Testis (tissue), 3 donors: Measurements from ENCODE around the gene MAPRE2. TPM values are rescaled to one million over a fixed set of nuclear protein-coding genes. Genes with fewer than 3 reads are reported as not detected.

ENCODE experiments used
- DNase-seq: peaks from one replicate; pipeline ENCODE4 v3.0.0-alpha.2; 2019
- H3K27ac ChIP-seq, 2 donors: fragments of 200-600 bp; sonication (generic); one replicate each; pipeline ENCODE4 v1.5.1; 2019
- H3K27me3 ChIP-seq: fragments of 200-600 bp; sonication (generic); one replicate; pipeline ENCODE4 v1.5.1; 2019
- H3K36me3 ChIP-seq: fragments of 200-600 bp; sonication (generic); one replicate; pipeline ENCODE4 v1.5.1; 2017; ENCODE audit warnings: low read depth; ENCODE audit errors: missing control alignments
- H3K4me1 ChIP-seq: fragments of 200-600 bp; sonication (generic); one replicate; pipeline ENCODE4 v1.5.1; 2019
- H3K4me3 ChIP-seq, 2 donors: fragments of 200-600 bp; sonication (generic); one replicate each; pipeline ENCODE4 v1.5.1; 2017 to 2019
- H3K9me3 ChIP-seq: fragments of 200-600 bp; sonication (generic); one replicate; pipeline ENCODE4 v1.5.1; 2017
- POLR2A ChIP-seq: fragments of 450-650 bp; IDR thresholded peaks from one replicate; pipeline ENCODE4 v1.6.1; 2017; ENCODE audit warnings: antibody characterized with exemption, mild to moderate bottlenecking, moderate library complexity
- WGBS, 2 donors: methylation state at CpG; one replicate each; pipeline ENCODE4 v1.1.5; 2018; 5-methylcytosine and 5-hydroxymethylcytosine counted together
- intact Hi-C: fragments of 100-400 bp; cut with DNase I; formaldehyde crosslinking; loops from one replicate; pipeline ENCODE4 v1.15.1; 2023; ENCODE audit warnings: low total_unique reads
- polyA plus RNA-seq: library from polyadenylated mRNA; stranded (reverse); fragments of 350-450 nt; fragmentation: Illumina TruSeq; extraction: RNeasy Lipid Tissue Mini Kit (QIAGEN cat#74804); gene quantifications from one replicate; pipeline ENCODE4 v1.2.3, GENCODE V29; 2014; ENCODE audit warnings: low read depth, low replicate concordance; ENCODE audit not compliant: insufficient read depth
- total RNA-seq, 2 donors: library from RNA; depleted of rRNA; stranded (reverse); fragments of >200 nt; gene quantifications; one replicate each; pipeline ENCODE4 v1.2.3, GENCODE V29; 2016
- TF ChIP-seq, protein P1 (sequence below), 3 experiments: fragments of 450-650 bp in 2 of 3; fragments of 200-600 bp in 1 of 3; sonication (generic) in 1 of 3; IDR thresholded peaks; one replicate each; pipeline ENCODE4 v1.5.1; 2016 to 2019; ENCODE audit warnings: antibody characterized with exemption in 3 of 3, mild to moderate bottlenecking in 2 of 3, moderate library complexity in 1 of 3

The MAPRE2 gene
- total and polyA plus RNA-seq, 3 donors from 2014 or later, result 14.8 to 17.2 (median 15.2) TPM

- intact Hi-C loops, result no loop called here
- H3K4me3 ChIP-seq, result no peak overlapping the region
- no peaks in the 10 kb centered on the region for H3K27me3 ChIP-seq
- no peak for TF ChIP-seq POLR2A
- TF ChIP-seq, protein P1, sequence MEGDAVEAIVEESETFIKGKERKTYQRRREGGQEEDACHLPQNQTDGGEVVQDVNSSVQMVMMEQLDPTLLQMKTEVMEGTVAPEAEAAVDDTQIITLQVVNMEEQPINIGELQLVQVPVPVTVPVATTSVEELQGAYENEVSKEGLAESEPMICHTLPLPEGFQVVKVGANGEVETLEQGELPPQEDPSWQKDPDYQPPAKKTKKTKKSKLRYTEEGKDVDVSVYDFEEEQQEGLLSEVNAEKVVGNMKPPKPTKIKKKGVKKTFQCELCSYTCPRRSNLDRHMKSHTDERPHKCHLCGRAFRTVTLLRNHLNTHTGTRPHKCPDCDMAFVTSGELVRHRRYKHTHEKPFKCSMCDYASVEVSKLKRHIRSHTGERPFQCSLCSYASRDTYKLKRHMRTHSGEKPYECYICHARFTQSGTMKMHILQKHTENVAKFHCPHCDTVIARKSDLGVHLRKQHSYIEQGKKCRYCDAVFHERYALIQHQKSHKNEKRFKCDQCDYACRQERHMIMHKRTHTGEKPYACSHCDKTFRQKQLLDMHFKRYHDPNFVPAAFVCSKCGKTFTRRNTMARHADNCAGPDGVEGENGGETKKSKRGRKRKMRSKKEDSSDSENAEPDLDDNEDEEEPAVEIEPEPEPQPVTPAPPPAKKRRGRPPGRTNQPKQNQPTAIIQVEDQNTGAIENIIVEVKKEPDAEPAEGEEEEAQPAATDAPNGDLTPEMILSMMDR (IDR thresholded peaks at IDR 0.05), result no peak
- no peaks in the 10 kb centered on the region for H3K36me3 ChIP-seq
- WGBS, 2 donors, result 75 to 76% methylated on average over 5 of the region's 5 CpGs
- no peak for DNase-seq
- H3K27ac ChIP-seq, result no peak overlapping the region
- H3K4me1 ChIP-seq, result no peaks in the 10 kb centered on the region
- no peaks in the 10 kb centered on the region for H3K9me3 ChIP-seq
These were observed 117.7 kb downstream of the MAPRE2 start for GRCh38 chr18:35158728-35159450.

DNA sequence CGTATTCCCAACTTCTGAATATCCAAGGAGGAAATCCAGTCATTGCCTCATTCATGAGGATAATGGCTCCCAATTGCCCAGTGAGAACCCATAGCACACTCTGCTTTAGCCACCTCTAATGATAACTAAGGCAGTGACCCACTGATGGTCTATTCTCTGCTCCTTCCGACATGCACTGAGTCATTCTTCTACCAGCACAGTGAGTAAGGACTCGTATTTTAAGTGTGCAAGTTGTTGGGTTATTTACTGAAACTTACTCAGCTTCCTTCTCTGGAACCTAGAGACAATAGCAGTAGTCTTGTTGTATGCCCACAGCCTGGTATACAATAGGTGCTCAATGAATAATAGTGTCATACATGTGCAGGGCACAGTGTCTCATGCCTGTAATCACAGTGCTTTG lies 118.6 kb downstream of the MAPRE2 start:
- H3K27ac ChIP-seq, result no peak overlapping the region
- intact Hi-C loops, result no loop called here
- no peaks in the 10 kb centered on the region for H3K9me3 ChIP-seq
- 78 to 92% methylated on average over 3 of the region's 3 CpGs for WGBS, 2 donors
- no peaks in the 10 kb centered on the region for H3K36me3 ChIP-seq
- H3K4me3 ChIP-seq, result no peak overlapping the region
- H3K27me3 ChIP-seq, result no peaks in the 10 kb centered on the region
- H3K4me1 ChIP-seq, result no peaks in the 10 kb centered on the region
- TF ChIP-seq POLR2A, result no peak
- TF ChIP-seq, protein P1 (IDR thresholded peaks at IDR 0.05), result no peak
- DNase-seq, result no peak

DNA sequence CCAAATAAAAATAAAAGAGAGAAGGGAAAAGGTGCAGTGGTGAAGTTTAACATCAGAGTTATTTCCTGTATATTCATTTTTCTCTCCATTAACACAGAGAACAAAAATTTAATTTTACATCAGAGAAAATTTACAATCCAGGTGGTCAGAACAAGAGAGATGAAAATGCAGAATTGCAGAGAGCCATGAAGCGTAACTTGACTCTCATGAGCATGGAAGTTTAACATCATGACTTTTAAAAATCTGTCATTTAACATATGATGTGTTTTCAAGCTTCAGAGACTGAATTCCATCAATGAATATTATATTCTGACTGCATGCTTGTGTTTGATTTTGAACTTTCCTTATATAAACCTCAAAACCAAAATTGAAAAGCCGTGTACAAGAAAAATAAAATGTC lies 120.3 kb downstream of the MAPRE2 start:
- no peak for DNase-seq
- H3K27me3 ChIP-seq, result no peaks in the 10 kb centered on the region
- no peaks in the 10 kb centered on the region for H3K4me1 ChIP-seq
- intact Hi-C loops, result no loop called here
- TF ChIP-seq, protein P1 (IDR thresholded peaks at IDR 0.05), result no peak
- TF ChIP-seq POLR2A, result no peak
- H3K4me3 ChIP-seq, result no peak overlapping the region
- H3K36me3 ChIP-seq, result no peaks in the 10 kb centered on the region
- no peak overlapping the region for H3K27ac ChIP-seq
- H3K9me3 ChIP-seq, result no peaks in the 10 kb centered on the region
- 89 to 95% methylated on average over 2 of the region's 2 CpGs for WGBS, 2 donors

DNA sequence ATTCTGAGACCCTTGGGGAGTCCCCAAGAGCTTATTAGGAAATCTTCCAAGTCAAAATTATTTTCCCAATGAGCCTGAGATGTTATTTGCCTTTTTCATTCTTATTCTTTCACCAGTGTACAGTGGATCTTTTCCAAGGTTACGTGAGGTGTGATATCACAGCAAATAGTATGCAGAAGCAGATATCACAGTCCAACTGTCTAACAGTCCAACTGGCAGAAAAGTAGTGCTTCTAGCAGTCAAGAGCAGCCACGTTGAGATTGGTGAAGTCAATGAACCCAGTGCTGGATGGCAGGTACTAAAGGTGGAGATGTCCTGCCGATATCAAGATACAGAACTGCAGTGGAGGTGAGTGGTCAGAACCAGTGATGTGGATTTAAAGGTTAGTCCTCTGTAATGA lies 120.7 kb downstream of the MAPRE2 start:
- TF ChIP-seq, protein P1 (IDR thresholded peaks at IDR 0.05), result no peak
- no peak for TF ChIP-seq POLR2A
- 69 to 81% methylated on average over 3 of the region's 3 CpGs for WGBS, 2 donors
- Histone ChIP-seq H3K4me1 (no peaks in the 10 kb centered on the region), H3K27me3 (no peaks in the 10 kb centered on the region), H3K4me3 (no peak overlapping the region), H3K27ac (no peak overlapping the region), H3K9me3 (no peaks in the 10 kb centered on the region), H3K36me3 (no peaks in the 10 kb centered on the region)
- no peak for DNase-seq
- intact Hi-C loops, result no loop called here

- no peak for TF ChIP-seq POLR2A
- TF ChIP-seq, protein P1 (IDR thresholded peaks at IDR 0.05), result no peak
These were observed 121.9 kb downstream of the MAPRE2 start for GRCh38 chr18:35163014-35163539.

More at GRCh38 chr18:35163014-35163539, 121.9 kb downstream of the MAPRE2 start:
- Histone ChIP-seq H3K27ac (no peak overlapping the region), H3K27me3 (no peaks in the 10 kb centered on the region), H3K4me1 (no peaks in the 10 kb centered on the region), H3K36me3 (no peaks in the 10 kb centered on the region), H3K4me3 (no peak overlapping the region), H3K9me3 (no peaks in the 10 kb centered on the region)
- DNase-seq, result no peak
- intact Hi-C loops, result no loop called here
